Measurements from ENCODE around the gene GFPT2.

- TF ChIP-seq CTCF (conservative IDR thresholded peaks at IDR 0.05; ENCODE audit: low read length) (no peak), EZH2phosphoT487 (IDR thresholded peaks at IDR 0.05; ENCODE audit: borderline replicate concordance, low read depth, low read length) (no peak)
Measured at GRCh38 chr5:180334751-180335613, 18.2 kb downstream of the GFPT2 start.
